GM12873 (cell line): ENCODE measurements around the gene MMP1.

ENCODE experiments used
- TF ChIP-seq, protein P1 (sequence below): IDR thresholded peaks from 2 replicates; pipeline ENCODE4 v1.5.1; 2012; ENCODE audit warnings: low read depth, mild to moderate bottlenecking, moderate library complexity, low read length, control low read depth; ENCODE audit not compliant: insufficient read depth; ENCODE audit errors: missing control alignments

Gene MMP1

GRCh38 chr11:102776454-102776853 is 21.5 kb downstream of the MMP1 start:
- TF ChIP-seq, protein P1, sequence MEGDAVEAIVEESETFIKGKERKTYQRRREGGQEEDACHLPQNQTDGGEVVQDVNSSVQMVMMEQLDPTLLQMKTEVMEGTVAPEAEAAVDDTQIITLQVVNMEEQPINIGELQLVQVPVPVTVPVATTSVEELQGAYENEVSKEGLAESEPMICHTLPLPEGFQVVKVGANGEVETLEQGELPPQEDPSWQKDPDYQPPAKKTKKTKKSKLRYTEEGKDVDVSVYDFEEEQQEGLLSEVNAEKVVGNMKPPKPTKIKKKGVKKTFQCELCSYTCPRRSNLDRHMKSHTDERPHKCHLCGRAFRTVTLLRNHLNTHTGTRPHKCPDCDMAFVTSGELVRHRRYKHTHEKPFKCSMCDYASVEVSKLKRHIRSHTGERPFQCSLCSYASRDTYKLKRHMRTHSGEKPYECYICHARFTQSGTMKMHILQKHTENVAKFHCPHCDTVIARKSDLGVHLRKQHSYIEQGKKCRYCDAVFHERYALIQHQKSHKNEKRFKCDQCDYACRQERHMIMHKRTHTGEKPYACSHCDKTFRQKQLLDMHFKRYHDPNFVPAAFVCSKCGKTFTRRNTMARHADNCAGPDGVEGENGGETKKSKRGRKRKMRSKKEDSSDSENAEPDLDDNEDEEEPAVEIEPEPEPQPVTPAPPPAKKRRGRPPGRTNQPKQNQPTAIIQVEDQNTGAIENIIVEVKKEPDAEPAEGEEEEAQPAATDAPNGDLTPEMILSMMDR = no peak

DNA sequence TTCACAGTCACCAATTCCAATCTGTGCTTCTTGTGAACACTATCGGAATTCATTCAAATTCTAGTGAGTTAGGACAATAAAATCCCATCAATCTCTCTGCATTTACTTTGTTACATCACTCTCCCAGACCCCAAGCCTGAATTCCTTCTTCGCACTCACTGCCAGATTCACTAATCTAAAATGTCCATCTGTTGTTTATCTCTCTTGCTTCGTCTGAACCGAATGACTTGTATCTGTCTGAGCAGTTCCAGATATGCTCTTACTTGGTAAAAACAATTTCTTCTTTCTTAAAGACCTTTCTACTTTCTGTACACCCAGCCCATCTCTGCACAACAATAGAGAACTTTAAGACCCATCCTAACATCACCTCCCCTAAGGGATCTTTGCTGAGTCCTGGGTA is 24.6 kb downstream of the MMP1 start:
- TF ChIP-seq, protein P1 = no peak

GRCh38 chr11:102771351-102771750 is 26.6 kb downstream of the MMP1 start:
- TF ChIP-seq, protein P1 = no peak

- TF ChIP-seq, protein P1 = no peak
Measured at GRCh38 chr11:102770191-102770590, 27.8 kb downstream of the MMP1 start.

GRCh38 chr11:102767800-102768199 is 30.2 kb downstream of the MMP1 start:
- TF ChIP-seq, protein P1 = no peak

DNA sequence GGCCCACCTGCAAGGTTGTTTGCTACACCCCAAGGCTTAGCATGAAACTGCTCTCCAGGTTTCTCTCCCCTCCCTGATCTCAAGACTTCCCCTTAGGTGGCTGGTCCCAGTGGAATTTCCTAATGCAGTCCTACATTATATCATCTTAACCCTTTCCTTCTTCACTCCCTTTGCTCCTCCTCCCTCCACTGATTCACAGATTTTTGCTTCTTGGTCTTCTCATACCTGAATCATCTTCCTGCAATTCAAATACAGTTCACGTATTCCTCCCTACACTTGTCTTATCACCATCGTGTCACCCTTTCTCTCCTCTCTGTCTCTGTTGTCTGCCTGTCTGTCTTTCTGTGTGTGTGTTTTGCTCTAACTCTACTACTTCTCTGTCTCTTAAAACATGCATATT is 34.5 kb downstream of the MMP1 start:
- TF ChIP-seq, protein P1 = no peak

DNA sequence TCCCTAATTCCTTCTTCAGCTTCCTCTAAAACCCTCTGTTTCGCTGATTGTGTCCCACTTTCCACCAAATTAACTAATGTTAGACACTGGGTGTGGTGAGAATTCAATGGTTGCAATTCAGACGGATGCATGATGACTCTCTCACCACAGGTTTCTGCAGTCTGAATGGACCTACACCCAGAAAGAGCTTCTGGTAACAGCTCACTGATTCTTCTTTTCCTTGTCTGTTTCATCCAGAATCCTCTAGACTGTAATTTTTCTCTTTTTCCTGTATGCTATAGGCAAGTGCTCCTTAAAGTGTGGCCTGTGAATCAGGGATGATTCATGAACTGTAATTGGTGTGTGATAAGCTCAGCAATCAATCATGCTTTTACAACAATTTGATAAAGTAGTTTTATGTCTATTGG is 35.6 kb downstream of the MMP1 start:
- TF ChIP-seq, protein P1 = no peak

GRCh38 chr11:102761646-102762238 is 36.2 kb downstream of the MMP1 start:
- TF ChIP-seq, protein P1 = no peak
